SK-N-SH (cell line): ENCODE measurements around the gene DDIAS.

Experiments
- POLR2AphosphoS5 ChIP-seq: IDR thresholded peaks from 2 replicates; pipeline ENCODE4 v1.6.1; 2012; ENCODE audit warnings: low read depth, low read length
- SIN3A ChIP-seq: IDR thresholded peaks from 2 replicates; pipeline ENCODE4 v1.6.1; 2012; ENCODE audit warnings: low read depth, mild to moderate bottlenecking, low read length, moderate library complexity, borderline replicate concordance
- TEAD4 ChIP-seq: IDR thresholded peaks from 2 replicates; pipeline ENCODE4 v1.4.0; 2012; ENCODE audit warnings: mild to moderate bottlenecking, borderline replicate concordance; ENCODE audit not compliant: insufficient read depth
- YY1 ChIP-seq: IDR thresholded peaks from 2 replicates; pipeline ENCODE4 v1.4.0; 2012; ENCODE audit warnings: low read depth, mild to moderate bottlenecking
- TF ChIP-seq, protein P1 (sequence below): fragments of 200-600 bp; sonication (generic); IDR thresholded peaks from 2 replicates; pipeline ENCODE4 v1.6.1; 2017; ENCODE audit warnings: antibody characterized with exemption, mild to moderate bottlenecking, moderate library complexity
- TF ChIP-seq, protein P2 (sequence below): IDR thresholded peaks from 2 replicates; pipeline ENCODE4 v1.6.1; 2012; ENCODE audit warnings: mild to moderate bottlenecking, low read depth, low read length, moderate library complexity

DNA sequence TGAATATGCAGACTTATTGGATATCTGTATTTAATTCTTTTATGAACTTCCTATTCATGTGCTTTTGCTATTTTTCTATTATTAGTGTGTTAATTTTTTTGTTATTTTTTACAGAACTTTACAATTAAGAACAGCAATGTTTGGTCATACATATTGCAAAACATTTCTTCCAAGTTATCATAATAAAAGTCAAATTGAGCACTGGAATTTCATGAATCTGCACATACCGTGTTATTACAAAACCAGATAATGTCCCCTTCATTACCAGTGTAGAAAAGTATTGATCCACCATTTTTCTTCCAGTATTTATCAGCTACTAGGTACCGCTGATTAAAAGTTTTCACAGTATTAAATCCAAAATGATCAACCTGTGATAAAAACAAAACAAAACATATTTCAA lies 41.8 kb upstream of the DDIAS start:
- TF ChIP-seq SIN3A (no peak), POLR2AphosphoS5 (no peak), YY1 (no peak), TEAD4 (no peak)
- TF ChIP-seq, protein P1, sequence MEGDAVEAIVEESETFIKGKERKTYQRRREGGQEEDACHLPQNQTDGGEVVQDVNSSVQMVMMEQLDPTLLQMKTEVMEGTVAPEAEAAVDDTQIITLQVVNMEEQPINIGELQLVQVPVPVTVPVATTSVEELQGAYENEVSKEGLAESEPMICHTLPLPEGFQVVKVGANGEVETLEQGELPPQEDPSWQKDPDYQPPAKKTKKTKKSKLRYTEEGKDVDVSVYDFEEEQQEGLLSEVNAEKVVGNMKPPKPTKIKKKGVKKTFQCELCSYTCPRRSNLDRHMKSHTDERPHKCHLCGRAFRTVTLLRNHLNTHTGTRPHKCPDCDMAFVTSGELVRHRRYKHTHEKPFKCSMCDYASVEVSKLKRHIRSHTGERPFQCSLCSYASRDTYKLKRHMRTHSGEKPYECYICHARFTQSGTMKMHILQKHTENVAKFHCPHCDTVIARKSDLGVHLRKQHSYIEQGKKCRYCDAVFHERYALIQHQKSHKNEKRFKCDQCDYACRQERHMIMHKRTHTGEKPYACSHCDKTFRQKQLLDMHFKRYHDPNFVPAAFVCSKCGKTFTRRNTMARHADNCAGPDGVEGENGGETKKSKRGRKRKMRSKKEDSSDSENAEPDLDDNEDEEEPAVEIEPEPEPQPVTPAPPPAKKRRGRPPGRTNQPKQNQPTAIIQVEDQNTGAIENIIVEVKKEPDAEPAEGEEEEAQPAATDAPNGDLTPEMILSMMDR = no peak
- TF ChIP-seq, protein P2, sequence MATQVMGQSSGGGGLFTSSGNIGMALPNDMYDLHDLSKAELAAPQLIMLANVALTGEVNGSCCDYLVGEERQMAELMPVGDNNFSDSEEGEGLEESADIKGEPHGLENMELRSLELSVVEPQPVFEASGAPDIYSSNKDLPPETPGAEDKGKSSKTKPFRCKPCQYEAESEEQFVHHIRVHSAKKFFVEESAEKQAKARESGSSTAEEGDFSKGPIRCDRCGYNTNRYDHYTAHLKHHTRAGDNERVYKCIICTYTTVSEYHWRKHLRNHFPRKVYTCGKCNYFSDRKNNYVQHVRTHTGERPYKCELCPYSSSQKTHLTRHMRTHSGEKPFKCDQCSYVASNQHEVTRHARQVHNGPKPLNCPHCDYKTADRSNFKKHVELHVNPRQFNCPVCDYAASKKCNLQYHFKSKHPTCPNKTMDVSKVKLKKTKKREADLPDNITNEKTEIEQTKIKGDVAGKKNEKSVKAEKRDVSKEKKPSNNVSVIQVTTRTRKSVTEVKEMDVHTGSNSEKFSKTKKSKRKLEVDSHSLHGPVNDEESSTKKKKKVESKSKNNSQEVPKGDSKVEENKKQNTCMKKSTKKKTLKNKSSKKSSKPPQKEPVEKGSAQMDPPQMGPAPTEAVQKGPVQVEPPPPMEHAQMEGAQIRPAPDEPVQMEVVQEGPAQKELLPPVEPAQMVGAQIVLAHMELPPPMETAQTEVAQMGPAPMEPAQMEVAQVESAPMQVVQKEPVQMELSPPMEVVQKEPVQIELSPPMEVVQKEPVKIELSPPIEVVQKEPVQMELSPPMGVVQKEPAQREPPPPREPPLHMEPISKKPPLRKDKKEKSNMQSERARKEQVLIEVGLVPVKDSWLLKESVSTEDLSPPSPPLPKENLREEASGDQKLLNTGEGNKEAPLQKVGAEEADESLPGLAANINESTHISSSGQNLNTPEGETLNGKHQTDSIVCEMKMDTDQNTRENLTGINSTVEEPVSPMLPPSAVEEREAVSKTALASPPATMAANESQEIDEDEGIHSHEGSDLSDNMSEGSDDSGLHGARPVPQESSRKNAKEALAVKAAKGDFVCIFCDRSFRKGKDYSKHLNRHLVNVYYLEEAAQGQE = no peak
